ENCODE data around the gene HRAS.

The HRAS gene

GRCh38 chr11:497565-498296 lies 37.6 kb downstream of the HRAS start:
- DNase-seq = no peak

GRCh38 chr11:496834-497564 lies 38.4 kb downstream of the HRAS start:
- DNase-seq = no peak

GRCh38 chr11:495537-495931 lies 39.8 kb downstream of the HRAS start:
- no peak for DNase-seq

GRCh38 chr11:494761-495536 lies 40.4 kb downstream of the HRAS start:
- peak in 42 of 51 donors; percentile 24 to 92 (median 74) for DNase-seq

DNA sequence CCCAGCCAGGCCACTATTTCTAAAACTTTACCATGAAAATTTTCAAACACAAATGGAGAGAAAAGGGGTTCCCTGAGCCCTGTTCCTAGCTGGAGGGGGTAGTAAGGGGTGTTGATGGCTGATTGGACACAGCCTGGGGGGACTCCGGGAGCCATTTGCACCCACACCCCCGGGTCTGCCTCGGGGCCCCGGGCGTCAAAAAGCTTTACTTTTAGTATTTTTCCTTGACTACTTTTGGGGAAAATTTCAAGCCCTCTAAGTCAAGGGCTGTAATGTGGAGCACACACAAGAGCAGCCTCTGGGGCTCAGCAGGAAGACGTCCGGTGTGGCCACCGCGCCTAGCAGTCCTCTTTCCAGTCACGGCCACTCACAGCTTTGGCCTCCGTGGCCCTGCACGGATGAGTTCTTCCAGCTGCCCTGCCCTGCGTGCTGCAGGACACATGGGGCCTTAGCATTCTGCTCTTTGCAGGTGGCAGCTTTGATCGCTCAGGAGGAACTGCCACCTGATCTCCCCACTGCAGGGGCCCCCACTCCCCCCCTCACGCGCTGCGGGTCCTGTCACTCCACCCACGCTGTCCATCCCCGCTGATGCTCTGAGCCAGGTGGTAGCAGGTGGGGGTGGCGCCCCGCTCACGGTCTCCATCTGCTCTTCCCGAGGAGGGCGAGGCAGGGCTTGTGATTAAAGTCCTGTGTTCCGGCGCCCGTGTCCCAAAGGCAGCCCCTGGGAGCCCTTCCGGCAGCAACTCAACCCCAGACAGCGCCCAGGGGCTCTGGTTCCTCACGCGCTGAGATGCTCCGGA lies 42.7 kb downstream of the HRAS start:
- DNase-seq = no peak

- no peak for DNase-seq
Measured at GRCh38 chr11:491358-491757, 44.0 kb downstream of the HRAS start.

DNA sequence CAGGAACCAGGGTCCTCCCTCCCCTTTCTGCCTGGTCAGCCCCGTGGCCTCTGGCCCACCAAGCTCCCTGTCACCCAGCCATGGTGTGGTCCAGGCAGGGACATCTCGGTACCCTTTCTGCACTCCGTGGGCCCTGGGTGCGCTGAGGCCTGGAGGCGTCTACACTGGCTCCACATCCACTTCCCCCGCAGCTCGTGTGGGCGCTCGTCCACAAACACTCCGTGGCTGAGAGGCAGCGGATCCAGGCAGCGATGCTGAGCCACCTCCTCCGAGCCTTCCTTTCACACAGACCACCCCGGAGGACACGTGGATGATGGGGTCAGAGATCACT lies 44.5 kb downstream of the HRAS start:
- no peak for DNase-seq

GRCh38 chr11:490186-490929 lies 45.0 kb downstream of the HRAS start:
- no peak for DNase-seq

GRCh38 chr11:489610-490185 lies 45.7 kb downstream of the HRAS start:
- no peak for DNase-seq

DNA sequence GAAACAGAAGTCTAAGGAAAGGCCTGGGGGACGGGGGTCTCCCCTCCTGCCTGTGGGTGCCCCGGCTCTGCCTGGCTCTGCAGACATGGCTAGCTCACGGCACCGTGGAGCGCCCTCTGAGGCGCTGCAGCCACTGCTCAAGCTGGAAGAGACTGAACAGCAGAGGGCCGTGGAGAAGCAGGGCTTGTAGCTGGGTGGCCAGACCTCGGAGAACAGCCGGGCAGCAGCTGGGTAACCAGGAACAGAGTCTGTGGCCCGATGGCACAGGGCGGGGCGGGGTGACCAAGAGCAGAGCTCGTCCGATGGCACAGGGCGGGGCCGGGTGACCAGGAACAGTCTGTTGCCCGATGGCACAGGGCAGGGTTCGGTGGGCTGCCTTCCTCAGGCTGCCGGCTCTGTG lies 46.4 kb downstream of the HRAS start:
- DNase-seq = peak in 2 of 51 donors; percentile 19 to 25

DNA sequence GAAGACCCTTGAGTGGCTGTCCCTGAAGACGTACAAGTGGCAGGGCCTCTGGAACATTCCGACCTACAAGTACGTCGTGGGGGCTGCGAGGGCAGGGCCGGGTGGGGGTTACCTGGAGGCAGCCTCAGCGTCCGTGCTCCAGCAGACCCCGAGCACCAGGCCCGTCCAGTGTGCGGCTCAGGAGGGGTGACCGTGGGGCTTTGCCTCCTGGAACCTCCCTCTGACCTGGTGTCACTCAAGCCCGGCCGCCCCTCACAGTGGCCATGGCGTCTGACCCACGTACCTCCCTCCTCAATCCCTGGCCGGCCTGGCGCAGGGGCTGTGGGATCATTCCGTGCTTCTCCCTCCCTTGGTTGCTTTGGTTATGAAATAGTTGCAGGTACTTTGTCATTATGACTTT lies 46.8 kb downstream of the HRAS start:
- no peak for DNase-seq

DNA sequence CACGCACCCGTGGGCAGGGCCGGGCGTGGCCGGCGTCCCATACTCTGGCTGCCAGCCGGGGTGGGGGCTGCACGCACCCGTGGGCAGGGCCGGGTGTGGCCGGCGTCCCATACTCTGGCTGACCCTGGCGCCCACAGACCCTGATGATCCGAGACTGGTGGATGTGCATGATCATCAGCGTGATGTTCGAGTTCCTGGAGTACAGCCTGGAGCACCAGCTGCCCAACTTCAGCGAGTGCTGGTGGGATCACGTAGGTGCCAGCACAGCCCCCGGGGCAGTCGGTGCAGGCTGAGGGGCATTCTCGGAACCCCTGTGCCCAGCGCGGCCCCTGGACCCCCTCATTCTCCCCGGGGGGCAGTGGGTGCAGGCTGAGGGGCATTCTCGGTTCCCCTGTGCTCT lies 47.3 kb downstream of the HRAS start:
- no peak for DNase-seq

GRCh38 chr11:487571-488021 lies 47.8 kb downstream of the HRAS start:
- DNase-seq = no peak

GRCh38 chr11:486189-486588 lies 49.2 kb downstream of the HRAS start:
- no peak for DNase-seq

- no peak for DNase-seq
Measured at GRCh38 chr11:484616-485015, 50.8 kb downstream of the HRAS start.
